GM19035 (cell line): ENCODE data around the gene SLCO4A1.

Source experiments
- ATAC-seq: cut with Tn5 transposase; IDR thresholded peaks from one replicate; pipeline ENCODE4 v1.9.1; 2021; ENCODE audit not compliant: unreplicated experiment

The SLCO4A1 gene

GRCh38 chr20:62606016-62606415 is 36.3 kb upstream of the SLCO4A1 start:
- ATAC-seq, result no peak

DNA sequence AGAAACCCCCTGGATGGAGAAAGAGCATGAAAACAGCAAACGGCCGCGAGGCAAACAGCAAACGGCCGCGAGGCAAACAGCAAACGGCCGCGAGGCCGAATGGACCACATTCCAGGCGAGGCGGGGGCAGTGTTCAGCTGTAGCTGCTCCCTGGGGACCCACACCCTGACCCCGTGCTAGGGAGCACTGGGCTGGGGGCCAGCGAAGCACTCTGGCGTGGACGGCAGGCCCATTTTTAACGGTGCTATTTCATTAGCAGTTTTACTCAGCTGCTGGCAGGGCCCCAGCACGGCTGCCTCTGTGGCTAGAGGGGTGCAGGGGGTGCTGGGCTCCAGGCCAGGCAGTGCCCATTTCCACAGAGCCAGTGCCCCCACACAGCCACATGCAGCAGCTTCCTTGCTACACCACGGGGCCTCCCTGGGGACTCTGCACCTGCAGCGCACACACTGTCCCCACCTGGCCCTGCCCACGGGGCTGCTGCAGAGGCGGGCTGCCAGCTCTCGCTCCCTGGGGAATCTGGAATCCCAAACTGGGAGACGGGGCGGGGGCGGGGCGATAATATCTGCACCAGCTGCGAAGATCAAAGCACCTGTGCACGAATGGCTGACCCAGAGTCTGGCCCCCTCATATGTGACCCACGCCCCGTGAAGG is 35.6 kb upstream of the SLCO4A1 start:
- no peak for ATAC-seq

DNA sequence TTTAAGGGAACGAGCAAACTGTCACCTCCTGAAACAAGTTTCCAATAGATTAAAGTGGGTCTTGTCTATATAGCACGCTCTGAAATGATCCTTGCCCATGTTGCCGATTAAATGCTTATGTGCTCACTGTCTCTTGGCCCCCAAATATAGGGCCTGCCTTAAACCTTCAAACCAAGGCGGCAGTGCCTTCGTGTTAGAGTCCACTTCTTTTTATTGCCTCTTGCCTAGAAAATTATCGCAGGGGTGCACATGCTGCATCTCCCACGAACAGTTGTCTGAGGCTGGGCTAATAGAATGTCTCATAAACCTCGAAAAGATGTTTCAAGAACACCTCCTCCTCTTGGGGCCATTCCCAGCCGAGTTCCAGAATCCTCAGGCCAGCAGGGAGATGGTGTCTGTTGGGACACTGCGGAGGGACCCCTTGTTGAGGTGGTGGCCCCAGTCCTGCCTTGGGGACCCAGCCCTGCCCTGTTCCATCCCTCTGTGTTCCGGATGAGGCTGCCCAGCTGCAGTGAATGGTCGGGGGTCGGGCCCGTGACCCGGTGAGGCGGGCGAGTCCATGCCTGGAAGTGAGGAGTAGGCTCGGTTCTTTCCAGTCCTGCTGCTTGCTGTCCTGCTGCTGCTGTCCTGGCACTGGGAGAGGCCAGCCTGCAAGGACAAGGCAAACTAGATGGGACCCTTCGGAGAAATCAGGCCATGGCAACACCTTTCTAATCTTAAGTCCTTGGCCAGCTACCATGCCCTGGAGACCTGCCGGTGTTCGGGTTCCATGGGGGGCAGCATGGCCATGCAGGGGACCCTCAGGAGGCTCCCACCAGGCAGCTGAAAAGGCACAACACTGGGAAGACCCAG is 34.7 kb upstream of the SLCO4A1 start:
- no peak for ATAC-seq

GRCh38 chr20:62608218-62608565 is 34.1 kb upstream of the SLCO4A1 start:
- ATAC-seq, result no peak

- ATAC-seq, result no peak
These were observed 33.0 kb upstream of the SLCO4A1 start for GRCh38 chr20:62609279-62609720.

- no peak for ATAC-seq
These were observed 32.2 kb upstream of the SLCO4A1 start for GRCh38 chr20:62609811-62610757.

DNA sequence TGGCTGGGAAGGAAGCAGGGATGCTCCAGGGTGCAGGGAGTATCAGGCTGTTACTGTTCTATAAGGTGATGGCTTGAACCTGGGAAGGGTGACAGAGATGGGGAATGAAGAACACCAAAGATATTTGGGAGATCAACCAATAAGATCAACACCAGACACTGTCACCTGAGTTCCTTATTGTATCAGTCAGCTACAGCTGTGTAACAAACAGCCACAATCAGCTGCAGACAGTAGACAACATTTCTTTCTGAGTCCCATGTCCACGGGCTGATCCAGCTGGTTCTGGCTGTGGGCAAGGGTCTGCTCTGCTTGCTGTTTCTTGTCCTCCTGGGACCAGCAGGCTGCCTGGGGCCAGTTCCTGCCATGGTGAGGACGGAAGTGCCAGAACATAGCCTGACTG is 31.3 kb upstream of the SLCO4A1 start:
- ATAC-seq, result no peak

- ATAC-seq, result no peak
These were observed 30.5 kb upstream of the SLCO4A1 start for GRCh38 chr20:62611819-62612218.

GRCh38 chr20:62614085-62614960 is 28.0 kb upstream of the SLCO4A1 start:
- no peak for ATAC-seq

- ATAC-seq, result no peak
These were observed 27.2 kb upstream of the SLCO4A1 start for GRCh38 chr20:62614961-62615680.

DNA sequence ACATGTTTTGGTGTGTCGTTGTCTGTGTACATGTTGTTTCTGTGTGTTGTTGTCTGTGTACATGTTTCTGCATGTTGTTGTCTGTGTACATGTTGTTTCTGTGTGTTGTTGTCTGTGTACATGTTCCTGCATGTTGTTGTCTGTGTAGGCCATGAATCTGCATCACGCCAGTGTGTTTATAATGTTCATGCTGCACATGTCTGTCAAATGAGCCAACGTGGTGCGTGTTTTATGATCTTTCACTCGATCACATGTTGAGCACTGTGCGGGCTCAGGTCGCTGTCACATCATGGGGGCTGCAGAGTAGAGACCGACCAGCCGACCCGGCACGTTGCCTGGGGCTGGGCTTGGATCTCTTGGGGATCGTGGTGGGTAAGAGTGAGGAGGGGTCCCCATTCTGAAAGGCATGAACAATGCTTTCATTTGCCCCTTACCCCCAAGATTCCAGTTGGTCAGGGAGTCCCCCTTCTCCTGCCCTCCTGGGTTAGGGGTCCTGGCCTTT is 26.5 kb upstream of the SLCO4A1 start:
- ATAC-seq, result no peak

DNA sequence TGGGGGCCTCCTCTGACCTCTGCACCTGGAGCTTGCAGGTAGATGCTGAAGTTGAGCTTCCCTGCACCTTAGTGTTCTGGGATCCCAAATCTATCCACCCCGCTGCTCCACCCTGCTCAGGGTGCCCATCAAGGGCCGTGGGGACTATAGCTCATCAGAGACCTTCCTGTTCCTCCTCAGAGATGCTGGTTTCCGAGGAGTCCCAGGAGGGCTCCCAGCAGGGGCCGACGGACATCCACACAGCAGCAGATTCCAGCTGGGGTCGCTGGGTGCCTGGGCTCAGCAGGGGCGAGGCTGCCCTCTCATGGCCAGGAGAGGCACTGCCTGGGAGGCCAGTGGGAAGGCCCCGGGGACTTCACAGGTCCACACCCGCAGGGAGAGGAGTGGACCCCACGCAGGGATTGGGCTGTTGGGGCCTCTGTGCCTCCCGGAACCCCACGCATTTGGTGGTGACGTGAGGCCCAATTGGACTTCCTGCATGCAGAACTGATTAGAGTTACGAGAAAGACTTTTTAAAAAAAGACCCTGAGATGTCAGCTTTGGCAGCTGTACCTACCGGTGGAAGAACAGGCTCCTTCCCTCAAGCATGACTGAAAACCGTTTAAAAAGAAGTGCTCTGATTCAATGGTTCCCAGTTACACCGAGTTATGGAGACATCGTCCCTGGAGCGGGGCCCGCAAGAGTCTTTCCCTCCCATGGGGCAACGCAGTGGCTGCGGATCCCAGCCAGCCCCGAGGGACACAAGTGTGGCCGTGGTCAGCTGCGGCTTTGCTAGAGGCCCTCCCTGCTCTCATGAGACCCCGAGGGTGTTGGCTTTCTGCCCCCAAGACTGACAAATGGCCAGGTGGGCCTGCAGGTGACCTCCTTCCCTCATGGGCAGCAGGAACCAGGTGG is 25.3 kb upstream of the SLCO4A1 start:
- no peak for ATAC-seq

DNA sequence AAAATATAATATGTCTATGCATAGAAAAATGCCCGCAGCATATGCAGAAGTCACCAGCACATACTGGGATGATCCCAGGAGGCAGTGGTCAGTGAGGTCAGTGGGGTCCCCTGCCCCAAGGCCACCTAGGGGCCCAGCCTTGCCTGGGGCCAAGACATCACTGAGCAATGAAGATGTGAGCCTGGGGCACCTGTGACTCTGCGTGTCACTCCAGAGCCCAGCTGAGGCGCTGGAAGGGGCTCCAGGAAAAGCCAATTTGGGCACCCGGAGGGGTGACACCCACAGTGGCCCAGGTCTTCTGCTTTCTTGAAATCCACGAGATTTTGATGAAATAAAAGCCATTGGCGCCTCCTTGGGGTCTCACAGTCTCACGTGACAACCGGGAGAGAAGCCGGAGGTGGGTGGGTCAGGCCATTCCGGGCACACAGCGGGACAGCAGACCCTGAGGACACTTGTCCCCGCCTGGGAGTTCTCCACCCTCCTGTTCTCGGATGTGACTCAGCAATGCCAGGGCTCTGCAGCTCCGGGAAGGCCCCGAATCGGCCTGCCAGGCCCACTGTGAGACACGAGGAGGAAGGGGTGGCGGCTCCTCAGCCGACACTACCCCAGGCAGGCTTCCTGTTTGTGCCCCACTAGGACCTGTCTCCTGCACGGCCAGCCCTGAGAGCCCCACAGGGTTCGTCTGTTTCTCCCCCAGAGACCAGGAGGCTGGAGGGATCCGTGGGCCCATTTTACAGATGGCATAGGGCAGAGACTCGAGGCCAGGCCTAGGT is 24.4 kb upstream of the SLCO4A1 start:
- ATAC-seq, result no peak

- no peak for ATAC-seq
These were observed 23.4 kb upstream of the SLCO4A1 start for GRCh38 chr20:62618611-62619529.

DNA sequence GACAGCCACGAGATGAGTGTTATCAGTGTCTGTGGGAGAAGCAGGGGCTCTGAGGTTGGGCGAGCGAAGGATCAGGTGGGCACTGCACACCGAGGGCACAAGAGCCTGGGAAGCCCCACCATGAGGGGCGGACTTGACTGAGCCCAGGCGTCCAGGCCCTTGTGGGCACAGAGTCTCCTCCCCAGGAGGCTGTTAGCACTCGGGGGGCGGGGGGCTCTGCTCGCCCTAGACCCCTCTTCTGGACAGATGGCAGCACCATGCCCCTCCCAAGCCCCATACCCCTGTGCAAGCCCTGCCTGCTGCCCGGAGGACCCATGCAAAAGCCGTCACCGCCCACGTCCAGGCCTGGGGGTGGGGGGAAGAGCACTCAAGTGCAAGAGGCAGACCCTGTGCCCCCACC is 21.7 kb upstream of the SLCO4A1 start:
- ATAC-seq, result no peak

GRCh38 chr20:62621251-62622110 is 20.8 kb upstream of the SLCO4A1 start:
- ATAC-seq, result no peak
